HPDE6-E6E7 (cell line): ENCODE results near the gene LTBP1.
"Not testable (repeated sequence)": the region's sequence is repeated elsewhere in the genome, so short reads cannot be mapped to it uniquely, and the experiment has no call there.

ENCODE experiments used
- DNase-seq: peaks from one replicate; pipeline ENCODE4 v3.0.0; 2011; ENCODE audit warnings: missing footprints; ENCODE audit errors: extremely low spot score

The LTBP1 gene

GRCh38 chr2:33340280-33340679 is 393.5 kb downstream of the LTBP1 start:
- no peak for DNase-seq

- DNase-seq = no peak
Observed at GRCh38 chr2:33342171-33342570, 395.4 kb downstream of the LTBP1 start.

- no peak for DNase-seq
Observed at GRCh38 chr2:33342705-33343104, 396.0 kb downstream of the LTBP1 start.

- DNase-seq = no peak
Observed at GRCh38 chr2:33343387-33343895, 396.7 kb downstream of the LTBP1 start.

- DNase-seq = no peak
Observed at GRCh38 chr2:33344230-33344629, 397.5 kb downstream of the LTBP1 start.

GRCh38 chr2:33347856-33348255 is 401.1 kb downstream of the LTBP1 start:
- DNase-seq = no peak

GRCh38 chr2:33350632-33351031 is 403.9 kb downstream of the LTBP1 start:
- DNase-seq = no peak

- DNase-seq = no peak
Observed at GRCh38 chr2:33351781-33352180, 405.0 kb downstream of the LTBP1 start.

GRCh38 chr2:33354981-33355380 is 408.2 kb downstream of the LTBP1 start:
- no peak for DNase-seq

GRCh38 chr2:33358878-33359277 is 412.1 kb downstream of the LTBP1 start:
- DNase-seq = no peak

GRCh38 chr2:33363325-33364298 is 416.9 kb downstream of the LTBP1 start:
- DNase-seq = no peak

- no peak for DNase-seq
Observed at GRCh38 chr2:33365264-33365970, 418.7 kb downstream of the LTBP1 start.

- DNase-seq = no peak
Observed at GRCh38 chr2:33366473-33366872, 419.7 kb downstream of the LTBP1 start.

- not testable (repeated sequence) for DNase-seq
Observed at GRCh38 chr2:33368524-33368923, 421.8 kb downstream of the LTBP1 start.

- DNase-seq = no peak
Observed at GRCh38 chr2:33369191-33369590, 422.4 kb downstream of the LTBP1 start.

- no peak for DNase-seq
Observed at GRCh38 chr2:33370636-33371265, 424.0 kb downstream of the LTBP1 start.

GRCh38 chr2:33371304-33372090 is 424.7 kb downstream of the LTBP1 start:
- no peak for DNase-seq

GRCh38 chr2:33372940-33373553 is 426.3 kb downstream of the LTBP1 start:
- peak; percentile 33 for DNase-seq

- no peak for DNase-seq
Observed at GRCh38 chr2:33373986-33374385, 427.2 kb downstream of the LTBP1 start.

- DNase-seq = peak; percentile 45
Observed at GRCh38 chr2:33375054-33375453, 428.3 kb downstream of the LTBP1 start.

GRCh38 chr2:33377048-33377447 is 430.3 kb downstream of the LTBP1 start:
- DNase-seq = no peak
